HAP-1 (cell line): ENCODE measurements around the gene MOXD1.

Experiments used
- DNase-seq, 2 experiments: peaks; one replicate each; pipeline ENCODE4 v3.0.0-alpha.2; 2016 to 2020; ENCODE audit warnings: low spot score in 2 of 2
- H3K27me3 ChIP-seq: fragments of 250-450 bp; sonication (Bioruptor Pico); 2 replicates; pipeline ENCODE4 v1.5.1; 2020; ENCODE audit warnings: low read depth, mild to moderate bottlenecking, moderate library complexity
- H3K36me3 ChIP-seq: fragments of 250-450 bp; sonication (Bioruptor Pico); replicated peaks from 2 replicates; pipeline ENCODE4 v1.5.1; 2020; ENCODE audit warnings: mild to moderate bottlenecking
- H3K4me1 ChIP-seq: fragments of 250-450 bp; sonication (Bioruptor Pico); 2 replicates; pipeline ENCODE4 v1.5.1; 2020; ENCODE audit warnings: mild to moderate bottlenecking
- H3K4me3 ChIP-seq: fragments of 250-450 bp; sonication (Bioruptor Pico); 2 replicates; pipeline ENCODE4 v1.5.1; 2020; ENCODE audit warnings: mild to moderate bottlenecking, moderate library complexity
- H3K9me3 ChIP-seq: fragments of 250-450 bp; sonication (Bioruptor Pico); 2 replicates; pipeline ENCODE4 v1.5.1; 2020; ENCODE audit warnings: mild to moderate bottlenecking, moderate library complexity
- in situ Hi-C: fragments of 300-500 bp; cut with MboI; formaldehyde crosslinking; loops from 3 replicates; pipeline ENCODE4 v1.14.3; 2020; ENCODE audit warnings: low sequenced_read_pairs, inconsistent platforms, mixed read lengths

Gene MOXD1

DNA sequence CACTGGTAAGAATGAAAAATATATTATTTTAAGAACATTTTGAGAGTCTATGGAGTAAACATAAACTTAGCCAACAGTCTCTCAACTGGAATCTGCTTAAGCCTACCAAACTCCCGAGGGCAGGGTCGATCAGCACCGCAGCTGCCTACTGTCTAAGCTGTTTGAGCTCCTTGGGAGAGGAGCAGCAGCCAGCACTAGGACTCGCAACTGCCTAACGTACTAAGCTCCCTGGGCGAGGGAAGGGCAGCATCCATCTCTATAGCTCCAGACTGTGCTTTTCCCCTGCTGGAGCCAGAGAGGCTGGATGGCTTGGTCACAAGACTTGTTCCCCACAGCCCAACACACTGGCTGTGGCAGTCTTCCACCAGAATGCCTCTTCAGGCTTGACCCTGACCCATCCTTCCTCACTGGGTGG lies 96.4 kb downstream of the MOXD1 start:
- no peak for DNase-seq
- no peaks in the 10 kb centered on the region for H3K4me1 ChIP-seq
- in situ Hi-C loops = no loop called here
- H3K36me3 ChIP-seq = no peaks in the 10 kb centered on the region
- no peaks in the 10 kb centered on the region for H3K9me3 ChIP-seq
- no peak overlapping the region for H3K4me3 ChIP-seq
- H3K27me3 ChIP-seq = no peaks in the 10 kb centered on the region

DNA sequence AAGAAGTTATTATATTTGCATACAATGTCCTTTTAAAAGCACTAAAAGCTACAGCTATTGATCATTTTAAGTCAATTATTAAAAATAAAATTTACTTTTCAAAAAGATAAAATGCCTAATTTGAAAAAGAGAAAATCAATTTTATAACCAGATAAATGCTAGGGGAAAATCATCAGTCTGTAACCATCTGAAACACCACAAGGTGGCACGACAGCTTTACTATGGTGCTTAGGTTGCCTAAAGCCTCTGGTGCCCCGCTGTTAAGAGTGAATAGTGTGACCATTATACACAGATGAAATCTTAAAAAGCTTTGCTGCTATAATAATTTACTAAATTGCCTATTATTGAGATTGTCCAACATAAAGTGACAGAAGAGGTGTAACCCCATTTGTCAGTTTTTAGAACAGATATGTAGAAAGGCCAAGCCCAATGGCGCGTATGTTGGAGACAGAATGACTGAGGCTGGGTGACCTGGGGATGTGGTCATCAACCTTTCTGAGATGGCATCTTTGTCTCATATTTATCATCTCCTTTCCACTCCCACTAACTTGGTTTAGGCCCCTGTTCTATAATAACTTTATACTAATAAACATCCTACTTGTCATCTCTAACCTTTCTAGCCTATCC lies 100.8 kb downstream of the MOXD1 start:
- in situ Hi-C loops = no loop called here
- H3K36me3 ChIP-seq = no peaks in the 10 kb centered on the region
- H3K4me3 ChIP-seq = no peak overlapping the region
- H3K9me3 ChIP-seq = no peaks in the 10 kb centered on the region
- peak; percentile 37 to 48 for DNase-seq
- no peaks in the 10 kb centered on the region for H3K4me1 ChIP-seq
- H3K27me3 ChIP-seq = no peaks in the 10 kb centered on the region

DNA sequence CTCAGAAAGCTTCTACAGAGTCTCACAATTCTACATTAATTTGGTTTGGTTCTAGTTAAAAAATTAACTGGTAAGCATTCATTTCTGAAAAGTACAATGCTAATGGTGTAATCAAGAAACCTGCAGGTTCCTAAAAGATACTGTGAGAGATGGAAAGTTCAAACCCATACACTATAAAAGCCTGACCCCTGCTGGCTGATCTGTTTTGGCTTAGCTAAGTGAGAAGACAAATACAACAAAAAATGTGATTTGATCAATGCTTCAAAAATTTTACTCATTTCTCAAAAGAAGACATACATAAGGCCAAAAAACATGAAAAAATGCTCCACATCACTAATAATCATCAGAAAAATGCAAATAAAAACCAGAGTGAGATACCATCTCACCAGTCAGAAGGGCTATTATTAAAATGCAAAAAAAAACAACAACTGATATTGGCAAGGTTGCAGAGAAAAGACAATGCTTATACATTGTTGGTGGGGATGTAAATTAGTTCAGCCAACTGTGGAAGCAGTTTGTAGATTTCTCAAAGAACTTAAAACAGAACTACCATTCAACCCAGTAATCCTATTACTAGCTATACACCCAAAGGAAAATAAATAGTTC lies 102.8 kb downstream of the MOXD1 start:
- in situ Hi-C loops = loop anchor here (25.0 kb wide), 1 partner anchor 489 kb away; the partner anchor contains the start of gene SLC18B1
- Histone ChIP-seq H3K27me3 (no peaks in the 10 kb centered on the region), H3K9me3 (no peaks in the 10 kb centered on the region), H3K4me3 (no peak overlapping the region), H3K36me3 (no peaks in the 10 kb centered on the region), H3K4me1 (no peaks in the 10 kb centered on the region)
- peak; percentile 26 to 70 for DNase-seq

DNA sequence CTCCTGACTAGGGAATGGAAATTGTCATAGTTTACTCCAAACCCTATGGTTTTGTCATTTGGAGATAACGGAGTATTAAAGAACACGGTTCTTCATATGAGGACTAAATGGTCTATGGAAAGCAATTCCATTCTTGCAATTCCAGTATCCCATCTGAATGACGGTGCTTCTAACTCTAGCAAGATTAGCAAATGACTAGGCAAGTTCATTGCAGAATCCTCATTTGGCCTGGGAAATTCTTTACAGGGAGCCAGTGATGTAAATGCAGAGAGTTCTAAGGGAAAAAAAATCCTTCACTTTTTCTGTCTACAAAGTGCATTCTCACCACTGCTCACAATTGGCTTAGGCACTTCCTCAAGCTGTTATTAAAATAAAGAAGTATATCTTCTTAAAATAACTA lies 111.5 kb downstream of the MOXD1 start:
- Histone ChIP-seq H3K4me3 (no peak overlapping the region), H3K36me3 (no peaks in the 10 kb centered on the region), H3K27me3 (no peaks in the 10 kb centered on the region; the same call in 1 of the 2 replicates), H3K9me3 (no peaks in the 10 kb centered on the region), H3K4me1 (no peaks in the 10 kb centered on the region)
- DNase-seq = no peak
- in situ Hi-C loops = loop anchor here (25.0 kb wide), 1 partner anchor 498 kb away; the partner anchor contains the start of gene SLC18B1

DNA sequence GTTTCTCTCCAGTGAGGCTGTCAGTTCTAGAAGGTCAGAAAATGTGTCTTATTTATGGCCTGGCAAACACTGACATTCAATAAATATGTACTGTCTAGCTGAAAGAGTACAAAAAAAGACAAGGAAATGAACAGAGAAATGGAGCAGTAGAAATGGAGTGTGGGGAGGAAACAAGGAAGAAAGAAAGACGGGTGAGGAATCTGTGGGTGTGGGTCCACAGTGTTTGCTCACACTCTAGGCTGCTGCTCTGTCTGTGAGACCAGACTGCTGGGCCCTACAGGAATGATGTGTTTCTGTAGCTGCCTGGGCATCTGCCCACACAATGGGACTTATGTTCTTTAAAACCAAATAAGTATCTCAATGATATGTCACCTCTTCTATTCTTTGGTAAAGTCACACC lies 114.2 kb downstream of the MOXD1 start:
- in situ Hi-C loops = loop anchor here (25.0 kb wide), 1 partner anchor 500 kb away; the partner anchor contains the start of gene SLC18B1
- Histone ChIP-seq H3K4me3 (no peak overlapping the region), H3K27me3 (no peaks in the 10 kb centered on the region; the same call in 1 of the 2 replicates), H3K36me3 (no peaks in the 10 kb centered on the region), H3K4me1 (no peaks in the 10 kb centered on the region), H3K9me3 (no peaks in the 10 kb centered on the region)
- DNase-seq = no peak

DNA sequence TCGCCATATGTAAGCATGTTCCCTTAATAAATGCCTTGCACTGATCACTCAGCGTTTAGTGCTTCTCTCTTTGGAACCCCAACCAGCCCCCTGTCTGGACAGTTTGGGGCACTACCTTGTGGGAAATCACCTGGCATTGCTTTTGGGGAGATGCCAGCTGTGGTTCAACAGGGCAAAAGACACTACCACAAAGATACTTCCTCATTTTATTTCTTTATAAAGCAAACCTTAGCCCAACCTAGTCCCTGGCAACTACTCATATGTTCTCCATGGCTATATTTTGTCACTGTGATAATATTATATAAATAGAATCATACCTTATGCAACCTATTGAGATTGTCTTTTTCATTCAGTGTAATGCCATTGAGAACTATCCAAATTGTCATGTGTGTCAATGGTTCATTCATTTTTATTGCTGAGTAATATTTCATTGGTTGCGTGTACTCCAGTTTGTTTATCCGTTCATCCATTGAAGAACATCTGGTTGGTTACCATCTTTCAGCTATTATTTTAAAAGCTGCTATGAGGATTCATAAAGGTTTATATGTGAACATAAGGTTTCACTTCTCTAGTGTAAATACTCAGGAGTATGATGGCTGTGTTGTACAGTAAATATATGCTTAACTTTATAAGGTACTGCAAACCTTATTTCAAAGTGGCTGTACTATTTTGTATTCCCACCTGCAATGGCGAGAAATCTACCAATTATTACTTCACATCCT lies 114.8 kb downstream of the MOXD1 start:
- no peaks in the 10 kb centered on the region for H3K4me1 ChIP-seq
- DNase-seq = no peak
- in situ Hi-C loops = loop anchor here (25.0 kb wide), 1 partner anchor 501 kb away; the partner anchor contains the start of gene SLC18B1
- no peaks in the 10 kb centered on the region for H3K9me3 ChIP-seq
- H3K36me3 ChIP-seq = no peaks in the 10 kb centered on the region
- H3K4me3 ChIP-seq = no peak overlapping the region
- no peaks in the 10 kb centered on the region; the same call in 1 of the 2 replicates for H3K27me3 ChIP-seq

DNA sequence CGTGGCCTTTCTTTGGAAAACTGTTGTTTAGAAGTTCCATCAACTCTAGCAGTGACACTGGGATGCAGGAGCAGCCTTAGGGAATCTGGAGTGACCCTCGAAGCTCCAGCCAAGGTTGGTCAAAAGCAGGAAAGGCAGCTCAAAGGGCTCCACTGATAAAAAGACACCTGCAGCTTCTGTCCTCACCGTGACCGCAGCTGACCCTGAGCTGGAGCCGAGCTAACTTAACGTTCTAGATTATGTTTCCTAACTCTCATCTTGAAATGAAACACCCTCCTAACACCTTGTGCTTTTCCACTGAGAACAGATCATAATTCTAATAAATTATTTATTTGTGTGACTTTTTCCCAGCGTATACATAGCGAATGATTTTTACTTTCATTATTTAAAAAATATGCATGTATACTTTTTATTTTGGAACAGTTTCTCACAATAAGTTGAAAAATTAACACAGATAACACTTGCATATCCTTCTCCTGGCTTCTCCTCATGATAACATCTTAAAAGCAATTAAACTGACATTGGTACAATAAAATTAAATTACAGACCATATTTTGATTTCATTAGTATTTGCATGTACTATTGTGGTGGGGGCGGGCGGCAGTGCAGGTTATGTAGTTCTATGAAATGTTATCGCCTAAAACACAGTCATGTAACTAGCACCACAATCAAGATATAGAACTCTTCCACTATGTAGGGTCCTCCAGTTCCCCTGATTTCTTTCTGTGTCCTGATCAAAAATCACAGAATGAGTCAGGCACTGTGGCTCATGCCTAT lies 116.1 kb downstream of the MOXD1 start:
- Histone ChIP-seq H3K4me1 (no peaks in the 10 kb centered on the region), H3K9me3 (no peaks in the 10 kb centered on the region), H3K4me3 (no peak overlapping the region), H3K27me3 (no peaks in the 10 kb centered on the region; the same call in 1 of the 2 replicates), H3K36me3 (no peaks in the 10 kb centered on the region)
- no peak for DNase-seq
- in situ Hi-C loops = loop anchor here (25.0 kb wide), 1 partner anchor 502 kb away; the partner anchor contains the start of gene SLC18B1

DNA sequence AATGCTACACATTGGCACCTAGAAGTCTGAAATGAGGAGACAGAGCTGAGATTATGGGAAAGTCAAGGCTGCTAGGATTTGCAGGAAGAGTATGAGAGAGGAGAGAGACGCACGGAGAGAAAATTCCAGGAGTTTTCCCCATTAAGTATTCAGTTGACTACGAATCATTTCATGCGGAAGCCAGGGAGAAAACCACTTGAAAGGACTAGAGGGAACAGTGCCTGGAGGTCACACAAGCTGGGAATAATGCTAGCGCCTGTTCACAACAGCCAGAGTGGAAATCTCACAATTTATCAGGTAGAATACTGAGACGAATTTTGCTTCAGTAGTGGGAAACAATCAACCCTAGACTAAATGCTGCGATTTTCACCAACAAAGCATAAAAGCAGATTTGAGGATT lies 118.6 kb downstream of the MOXD1 start:
- Histone ChIP-seq H3K27me3 (no peaks in the 10 kb centered on the region), H3K4me1 (no peaks in the 10 kb centered on the region), H3K36me3 (no peaks in the 10 kb centered on the region), H3K9me3 (no peaks in the 10 kb centered on the region), H3K4me3 (no peak overlapping the region)
- no peak for DNase-seq
- in situ Hi-C loops = loop anchor here (25.0 kb wide), 1 partner anchor 505 kb away; the partner anchor contains the start of gene SLC18B1

DNA sequence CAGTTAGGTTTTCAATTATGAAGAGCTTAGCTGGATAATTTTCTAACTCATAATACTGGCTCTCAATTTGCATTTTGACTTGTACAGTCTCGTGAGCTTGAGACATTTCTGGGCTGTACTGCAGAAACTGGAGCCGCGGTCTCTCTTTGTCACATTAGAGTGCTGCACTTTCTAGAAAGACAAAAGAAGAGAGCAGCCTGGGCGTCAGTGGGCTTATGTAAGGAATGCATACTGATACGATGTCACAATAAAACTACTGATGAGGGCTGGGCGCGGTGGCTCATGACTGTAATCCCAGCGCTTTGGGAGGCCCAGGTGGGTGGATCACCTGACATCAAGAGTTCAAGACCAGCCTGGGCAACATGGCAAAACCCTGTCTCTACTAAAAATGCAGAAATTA lies 120.8 kb downstream of the MOXD1 start:
- no peaks in the 10 kb centered on the region for H3K27me3 ChIP-seq
- no peaks in the 10 kb centered on the region for H3K4me1 ChIP-seq
- no peak overlapping the region for H3K4me3 ChIP-seq
- peak; percentile 18 to 51 for DNase-seq
- H3K36me3 ChIP-seq = no peaks in the 10 kb centered on the region
- in situ Hi-C loops = loop anchor here (25.0 kb wide), 1 partner anchor 507 kb away; the partner anchor contains the start of gene SLC18B1
- H3K9me3 ChIP-seq = no peaks in the 10 kb centered on the region

DNA sequence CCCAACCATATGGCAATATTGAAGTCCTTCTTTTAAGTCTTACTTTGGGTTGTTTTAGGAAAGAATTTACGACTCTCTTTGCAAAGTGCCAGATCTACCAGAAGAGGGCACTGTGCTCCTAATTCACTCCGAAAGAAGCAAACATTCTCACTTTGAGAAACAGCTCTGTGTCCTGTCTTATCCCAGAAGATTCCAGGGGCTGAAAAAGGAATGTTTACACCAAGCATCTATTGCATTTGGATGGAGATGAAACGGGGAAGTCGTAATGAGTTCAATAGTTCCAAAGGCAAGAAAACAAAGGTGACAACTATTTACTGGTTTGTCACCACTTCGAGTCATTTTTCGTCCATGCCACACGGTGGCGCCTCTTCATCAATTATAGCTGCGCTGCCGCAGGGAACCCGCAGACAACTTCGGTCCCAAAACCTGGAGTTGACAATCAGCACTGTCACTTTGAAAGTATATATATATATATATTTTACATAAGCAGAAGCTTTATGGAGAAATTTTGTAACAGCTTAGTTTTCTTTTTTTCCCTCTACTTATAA lies 121.6 kb downstream of the MOXD1 start:
- Histone ChIP-seq H3K36me3 (no peaks in the 10 kb centered on the region), H3K9me3 (no peaks in the 10 kb centered on the region), H3K4me1 (no peaks in the 10 kb centered on the region), H3K27me3 (no peaks in the 10 kb centered on the region), H3K4me3 (peak overlapping the region; percentile 27)
- in situ Hi-C loops = loop anchor here (10.0 to 25.0 kb wide), 3 partner anchors 205 to 508 kb away; partner anchors contain the start of gene SLC18B1
- peak; percentile 83 to 84 for DNase-seq

DNA sequence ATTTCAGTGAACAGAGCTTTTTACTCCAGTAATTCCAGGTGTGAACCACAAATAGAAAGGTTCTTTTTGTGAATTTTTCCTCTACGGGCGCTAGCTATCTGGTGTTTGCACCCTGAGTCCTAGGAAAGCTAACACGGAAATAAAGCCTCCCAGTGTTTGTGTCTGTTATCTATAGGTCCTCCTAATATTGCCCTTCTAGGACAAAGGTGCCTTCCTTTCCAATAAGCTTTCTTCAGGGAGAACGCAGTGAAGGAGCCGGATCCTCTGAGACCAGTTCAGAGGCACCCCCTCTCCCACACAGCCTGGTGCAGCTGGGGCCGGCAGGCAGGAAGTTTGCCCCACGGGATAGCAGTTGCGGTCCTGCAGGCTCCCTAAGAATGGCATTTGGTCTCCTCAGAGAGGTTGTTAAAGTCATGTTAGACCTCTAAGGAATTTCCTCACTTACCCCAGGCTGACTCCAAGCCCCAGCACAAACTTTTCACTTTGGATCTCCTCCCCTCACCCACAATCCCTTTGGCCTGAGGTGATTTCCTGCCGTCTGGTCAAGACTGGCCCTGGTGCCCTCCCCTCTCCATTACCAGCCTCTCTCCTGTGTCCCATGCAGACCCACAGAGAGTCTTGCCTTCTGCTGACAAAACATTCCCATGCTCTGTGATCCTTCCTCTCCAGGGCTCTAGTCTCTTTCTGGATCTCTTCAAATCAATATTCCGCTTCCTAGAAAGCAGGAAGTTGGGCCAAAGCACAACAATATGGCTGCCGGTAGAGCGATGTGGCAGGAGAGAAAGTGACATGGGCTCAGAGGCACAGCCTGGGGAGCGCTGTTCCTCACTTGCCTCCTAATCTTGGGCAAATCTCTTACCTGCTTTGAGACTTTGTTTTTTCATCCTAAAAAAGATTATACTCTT lies 126.0 kb downstream of the MOXD1 start:
- in situ Hi-C loops = loop anchor here (10.0 to 25.0 kb wide), 3 partner anchors 209 to 512 kb away; partner anchors contain the start of gene SLC18B1
- no peak for DNase-seq
- Histone ChIP-seq H3K4me1 (no peaks in the 10 kb centered on the region), H3K36me3 (no peaks in the 10 kb centered on the region), H3K9me3 (no peaks in the 10 kb centered on the region), H3K4me3 (no peak overlapping the region), H3K27me3 (no peaks in the 10 kb centered on the region)

DNA sequence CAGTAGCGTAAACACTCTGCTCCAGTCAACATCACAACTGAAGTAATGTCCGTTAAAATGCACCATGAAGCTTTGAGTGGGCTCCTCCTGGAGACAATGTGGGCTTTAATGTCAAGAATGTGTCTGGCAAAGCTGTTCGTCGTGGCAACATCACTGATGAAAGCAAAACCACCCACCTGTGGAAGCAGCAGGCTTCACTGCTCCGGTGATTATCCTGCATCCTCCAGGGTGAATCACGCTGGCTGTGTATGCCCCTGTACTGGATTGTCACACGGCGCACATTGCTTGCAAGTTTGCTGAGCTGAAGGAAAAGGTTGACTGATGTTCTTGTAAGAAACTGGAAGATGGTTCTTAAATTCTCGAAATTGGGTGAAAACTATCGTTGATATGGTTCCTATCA lies 128.5 kb downstream of the MOXD1 start:
- no peaks in the 10 kb centered on the region for H3K27me3 ChIP-seq
- no peaks in the 10 kb centered on the region for H3K9me3 ChIP-seq
- H3K4me3 ChIP-seq = no peak overlapping the region
- no peaks in the 10 kb centered on the region for H3K4me1 ChIP-seq
- H3K36me3 ChIP-seq = no peaks in the 10 kb centered on the region
- no peak for DNase-seq
- in situ Hi-C loops = loop anchor here (10.0 to 25.0 kb wide), 3 partner anchors 212 to 585 kb away; no protein-coding TSS in a partner anchor
